Thyroid gland (tissue), 4 donors: ENCODE measurements around the gene NECTIN1.

Source experiments
- CTCF ChIP-seq, 6 experiments: fragments of 200-600 bp in 3 of 6; fragments of 450-650 bp in 3 of 6; sonication (generic) in 3 of 6; IDR thresholded peaks; one replicate each; pipeline ENCODE4 v1.5.1; 2016 to 2019; ENCODE audit warnings: antibody characterized with exemption in 6 of 6, mild to moderate bottlenecking in 2 of 6, inconsistent platforms in 1 of 6, moderate library complexity in 1 of 6
- POLR2A ChIP-seq, 2 donors: fragments of 450-650 bp; IDR thresholded peaks; one replicate each; pipeline ENCODE4 v1.6.1; 2017; ENCODE audit warnings: antibody characterized with exemption in 2 of 2, mild to moderate bottlenecking in 2 of 2, moderate library complexity in 1 of 2

GRCh38 chr11:119697882-119698281 is 31.1 kb downstream of the NECTIN1 start:
- TF ChIP-seq CTCF (IDR thresholded peaks at IDR 0.05) (no peak), POLR2A (IDR thresholded peaks at IDR 0.05) (no peak)
